GM12801 (cell line): Measurements from ENCODE around the gene TRIM5.

Source experiments
- TF ChIP-seq, protein P1 (sequence below): IDR thresholded peaks from one replicate; pipeline ENCODE4 v1.5.1; 2011; ENCODE audit warnings: control low read depth; ENCODE audit not compliant: insufficient read length; ENCODE audit errors: extremely low read depth

The TRIM5 gene

DNA sequence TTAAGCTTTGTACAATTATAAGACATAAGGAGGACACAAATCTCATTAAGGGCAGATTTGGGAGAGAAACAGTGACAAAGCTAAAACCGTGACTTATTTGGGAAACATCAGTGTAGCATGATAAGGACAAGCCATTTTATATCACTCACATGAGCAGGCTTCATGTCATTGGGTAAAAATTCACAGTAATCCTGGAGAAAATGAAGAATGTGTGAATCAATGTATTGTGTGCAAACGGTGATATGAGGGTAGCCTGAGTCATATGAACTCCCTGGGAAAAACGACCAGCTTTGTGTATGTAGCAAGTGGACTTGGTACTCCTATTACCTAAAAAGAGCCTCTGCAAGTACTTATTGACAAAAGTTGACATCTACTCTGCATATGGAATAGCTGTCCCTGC is 66.1 kb downstream of the TRIM5 start:
- TF ChIP-seq, protein P1, sequence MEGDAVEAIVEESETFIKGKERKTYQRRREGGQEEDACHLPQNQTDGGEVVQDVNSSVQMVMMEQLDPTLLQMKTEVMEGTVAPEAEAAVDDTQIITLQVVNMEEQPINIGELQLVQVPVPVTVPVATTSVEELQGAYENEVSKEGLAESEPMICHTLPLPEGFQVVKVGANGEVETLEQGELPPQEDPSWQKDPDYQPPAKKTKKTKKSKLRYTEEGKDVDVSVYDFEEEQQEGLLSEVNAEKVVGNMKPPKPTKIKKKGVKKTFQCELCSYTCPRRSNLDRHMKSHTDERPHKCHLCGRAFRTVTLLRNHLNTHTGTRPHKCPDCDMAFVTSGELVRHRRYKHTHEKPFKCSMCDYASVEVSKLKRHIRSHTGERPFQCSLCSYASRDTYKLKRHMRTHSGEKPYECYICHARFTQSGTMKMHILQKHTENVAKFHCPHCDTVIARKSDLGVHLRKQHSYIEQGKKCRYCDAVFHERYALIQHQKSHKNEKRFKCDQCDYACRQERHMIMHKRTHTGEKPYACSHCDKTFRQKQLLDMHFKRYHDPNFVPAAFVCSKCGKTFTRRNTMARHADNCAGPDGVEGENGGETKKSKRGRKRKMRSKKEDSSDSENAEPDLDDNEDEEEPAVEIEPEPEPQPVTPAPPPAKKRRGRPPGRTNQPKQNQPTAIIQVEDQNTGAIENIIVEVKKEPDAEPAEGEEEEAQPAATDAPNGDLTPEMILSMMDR: no peak
